HG02623 (cell line): ENCODE measurements around the gene OSGIN1.

ENCODE experiments used
- ATAC-seq: cut with Tn5 transposase; IDR thresholded peaks from one replicate; pipeline ENCODE4 v1.9.1; 2021; ENCODE audit warnings: moderate library complexity; ENCODE audit not compliant: unreplicated experiment

The OSGIN1 gene

GRCh38 chr16:83956336-83957289 is 3.6 kb downstream of the OSGIN1 start:
- no peak for ATAC-seq

- ATAC-seq, result no peak
Observed at GRCh38 chr16:83957296-83957855, 4.3 kb downstream of the OSGIN1 start.

- no peak for ATAC-seq
Observed at GRCh38 chr16:83958137-83958845, 5.3 kb downstream of the OSGIN1 start.

GRCh38 chr16:83958846-83959565 is 6.0 kb downstream of the OSGIN1 start:
- ATAC-seq, result no peak

GRCh38 chr16:83959656-83960434 is 6.8 kb downstream of the OSGIN1 start:
- ATAC-seq, result no peak

- ATAC-seq, result no peak
Observed at GRCh38 chr16:83960521-83961249, 7.6 kb downstream of the OSGIN1 start.

GRCh38 chr16:83961591-83961990 is 8.6 kb downstream of the OSGIN1 start:
- no peak for ATAC-seq

- ATAC-seq, result no peak
Observed at GRCh38 chr16:83963277-83964119, 10.5 kb downstream of the OSGIN1 start.

GRCh38 chr16:83964684-83965443 is 11.8 kb downstream of the OSGIN1 start:
- no peak for ATAC-seq

GRCh38 chr16:83965444-83966152 is 12.6 kb downstream of the OSGIN1 start:
- no peak for ATAC-seq

- no peak for ATAC-seq
Observed at GRCh38 chr16:83966153-83966696, 13.2 kb downstream of the OSGIN1 start.

- ATAC-seq, result no peak
Observed at GRCh38 chr16:83967091-83967490, 14.1 kb downstream of the OSGIN1 start.

- no peak for ATAC-seq
Observed at GRCh38 chr16:83967838-83968305, 14.8 kb downstream of the OSGIN1 start, which contains the start of gene NECAB2. Gene NECAB2, plus strand, starts transcription at chr16:83968244. Its CDS starts 405 bp downstream, at chr16:83968649.

- ATAC-seq, result no peak
Observed at GRCh38 chr16:83968306-83968851, 15.3 kb downstream of the OSGIN1 start.

GRCh38 chr16:83968891-83969649 is 16.0 kb downstream of the OSGIN1 start:
- ATAC-seq, result no peak
